Activated CD4-positive, alpha-beta memory T cell treated with anti-CD3 and anti-CD28 coated beads, Interleukin-2, amount 10 ng/mL, durations not matched to agents 7 days and 5 days (primary cell): ENCODE results near the gene GPX2. TPM values are rescaled to one million over a fixed set of nuclear protein-coding genes. Genes with fewer than 3 reads are reported as not detected.

Source experiments
- CTCF ChIA-PET: fragments of 350-600 bp; sonication (Branson Sonifier 250); formaldehyde crosslinking; loops from one replicate; lab custom pipeline; 2021; ENCODE audit warnings: antibody characterized with exemption, inconsistent platforms; lab: Charles Lee
- POLR2A ChIA-PET: fragments of 350-600 bp; sonication (Branson Sonifier 250); formaldehyde crosslinking; loops from one replicate; lab custom pipeline; 2021; ENCODE audit warnings: antibody characterized with exemption; lab: Charles Lee
- DNase-seq: peaks from one replicate; pipeline ENCODE4 v3.0.0-alpha.2; 2020
- H3K27ac Mint-ChIP-seq: one replicate; pipeline ENCODE4 v1.8.0; 2021; ENCODE audit warnings: mild to moderate bottlenecking, mixed read lengths
- H3K27me3 Mint-ChIP-seq: one replicate; pipeline ENCODE4 v1.8.0; 2021; ENCODE audit warnings: mixed read lengths
- H3K36me3 Mint-ChIP-seq: one replicate; pipeline ENCODE4 v1.8.0; 2021; ENCODE audit warnings: low read depth, mixed read lengths
- H3K4me1 Mint-ChIP-seq: one replicate; pipeline ENCODE4 v1.8.0; 2021; ENCODE audit warnings: mixed read lengths
- H3K4me3 Mint-ChIP-seq: one replicate; pipeline ENCODE4 v1.8.0; 2021; ENCODE audit warnings: mild to moderate bottlenecking, mixed read lengths
- H3K9me3 Mint-ChIP-seq: one replicate; pipeline ENCODE4 v1.8.0; 2021; ENCODE audit warnings: mixed read lengths
- total RNA-seq, 2 experiments: library from RNA; stranded (reverse); gene quantifications; one replicate each; pipeline ENCODE4 v1.2.3, GENCODE V29; 2021

Gene GPX2
- total RNA-seq, 2 experiments from 2014 or later, result not detected

DNA sequence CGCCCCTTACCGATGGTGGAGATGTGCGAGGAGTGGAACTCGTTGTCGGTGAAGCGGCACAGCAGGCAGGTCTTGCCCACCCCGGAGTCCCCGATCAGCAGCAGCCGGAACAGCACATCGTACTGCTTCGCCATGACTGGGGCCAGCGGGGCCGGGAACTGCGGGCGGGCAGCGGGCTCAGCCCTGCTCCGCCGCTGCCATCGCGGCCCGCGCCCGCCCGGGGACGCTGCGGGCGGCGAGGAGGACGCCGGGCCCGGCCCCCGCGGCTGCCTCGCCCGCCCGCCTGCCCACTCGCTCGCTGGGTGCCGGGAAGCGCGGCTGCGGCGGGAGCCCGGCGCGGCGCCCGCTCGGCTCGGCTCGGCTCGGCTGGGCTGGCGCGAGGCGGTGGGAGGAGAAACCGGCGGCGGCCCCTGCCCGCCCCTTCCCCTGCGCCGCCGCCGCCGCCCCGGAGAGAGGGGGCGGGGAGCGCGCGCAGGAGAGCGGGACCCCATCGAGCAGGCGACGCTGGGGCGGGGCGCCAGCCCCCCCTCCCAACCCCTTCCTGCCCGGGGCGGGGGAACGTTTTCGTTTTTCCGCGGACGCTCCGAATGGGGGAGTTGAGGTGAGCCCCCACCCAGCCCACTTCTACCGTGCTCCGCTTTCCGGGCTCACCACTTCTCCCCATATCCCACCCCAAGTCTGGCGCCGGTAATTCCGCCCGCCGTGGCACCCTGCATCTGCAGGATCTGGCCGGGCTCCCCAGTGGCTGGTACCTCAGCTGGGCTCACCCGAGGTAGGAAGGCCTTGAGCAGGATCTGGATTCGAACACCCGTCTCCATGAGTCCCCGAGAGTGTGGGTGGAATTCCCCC, 29.6 kb upstream of the GPX2 start, which contains the start of gene RAB15:
Gene RAB15 (minus strand): TSS at position 394 of the 849 bp plus-strand sequence. CDS start 260 bp downstream, at position 134.
- H3K4me3 Mint-ChIP-seq, result peak within 1 kb of the TSS; percentile 78
- peaks cover 7% of the 10 kb centered on the region for H3K4me1 Mint-ChIP-seq
- no peaks in the 10 kb centered on the region for H3K36me3 Mint-ChIP-seq
- DNase-seq, result peak; percentile 28
- H3K9me3 Mint-ChIP-seq, result no peaks in the 10 kb centered on the region
- CTCF ChIA-PET, result interaction anchor here (0.7 kb wide), 1 partner anchor 483 kb away, joined by 3 read pairs; no protein-coding TSS in a partner anchor
- POLR2A ChIA-PET, result no interaction called here
- no peak within 1 kb of the TSS for H3K27ac Mint-ChIP-seq
- peaks cover 16% of the 10 kb centered on the region for H3K27me3 Mint-ChIP-seq

DNA sequence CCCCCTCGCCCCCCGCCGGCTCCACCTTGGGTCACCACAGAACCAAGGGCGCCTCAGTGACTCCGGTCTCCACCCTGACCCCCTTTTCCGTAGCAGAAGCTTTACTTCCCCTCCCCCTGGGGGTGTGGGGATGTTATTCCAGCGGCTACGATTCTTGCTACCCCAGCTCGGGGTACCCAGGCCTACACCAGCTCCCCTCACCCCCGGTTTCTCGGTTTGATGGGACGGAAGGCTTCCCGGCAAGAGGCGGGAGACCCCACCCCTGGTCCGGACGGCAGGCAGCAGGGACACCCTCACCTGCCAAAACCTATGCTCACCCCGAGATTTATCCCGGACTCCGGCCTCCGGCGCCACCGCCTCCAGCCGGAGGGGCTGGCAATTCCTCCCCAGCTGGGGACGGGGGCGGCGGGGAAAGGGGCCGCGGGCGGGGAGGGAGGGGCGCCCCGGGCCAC, 29.0 kb upstream of the GPX2 start:
- H3K4me3 Mint-ChIP-seq, result peak overlapping the region; percentile 59
- POLR2A ChIA-PET, result interaction anchor here (1.0 kb wide), 1 partner anchor 57 kb away, joined by 4 read pairs; the partner anchor contains the start of gene CHURC1
- no peaks in the 10 kb centered on the region for H3K9me3 Mint-ChIP-seq
- H3K27me3 Mint-ChIP-seq, result peaks cover 13% of the 10 kb centered on the region
- DNase-seq, result no peak
- no peaks in the 10 kb centered on the region for H3K36me3 Mint-ChIP-seq
- CTCF ChIA-PET, result interaction anchor here (0.7 to 1.3 kb wide), 2 partner anchors 148 to 482 kb away, joined by 3 to 5 read pairs; no protein-coding TSS in a partner anchor
- H3K4me1 Mint-ChIP-seq, result peaks cover 7% of the 10 kb centered on the region
- H3K27ac Mint-ChIP-seq, result no peak overlapping the region

DNA sequence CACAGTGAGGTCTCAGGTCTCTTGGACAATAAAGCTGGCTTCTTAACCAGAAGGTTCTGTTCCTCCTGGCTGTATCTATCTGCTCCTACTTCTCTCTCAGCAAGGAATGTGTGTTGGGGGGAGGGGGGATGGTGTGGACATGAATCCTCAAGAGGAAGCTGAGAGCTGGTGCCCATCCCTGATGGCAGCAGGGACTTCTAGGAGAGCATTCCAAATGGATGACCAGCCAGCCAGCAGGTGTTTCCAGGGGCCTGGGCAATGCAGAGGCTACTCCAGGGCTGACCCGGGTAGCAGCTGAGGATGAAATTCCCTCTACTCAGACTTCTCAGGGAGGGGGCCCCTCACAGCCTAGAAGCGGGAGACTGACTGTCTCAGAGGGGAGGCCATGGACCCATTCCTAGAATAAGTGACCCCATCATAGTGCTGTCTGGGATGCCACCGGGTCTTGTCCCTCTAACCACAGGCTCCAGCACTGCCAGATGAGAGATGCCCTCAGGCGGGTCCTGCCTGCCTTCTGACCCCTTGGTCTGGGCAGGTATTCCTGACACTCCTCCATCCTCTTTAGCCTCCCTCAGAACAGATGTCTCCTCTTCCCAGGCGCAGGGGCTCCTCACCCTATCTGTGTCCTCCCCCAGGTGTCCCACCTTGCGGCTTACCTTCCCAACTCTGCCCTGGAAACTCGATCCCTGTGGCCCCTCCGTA, 28.4 kb upstream of the GPX2 start:
- no peak for DNase-seq
- peak overlapping the region; percentile 59 for H3K4me3 Mint-ChIP-seq
- no peaks in the 10 kb centered on the region for H3K9me3 Mint-ChIP-seq
- H3K4me1 Mint-ChIP-seq, result peaks cover 7% of the 10 kb centered on the region
- H3K27ac Mint-ChIP-seq, result no peak overlapping the region
- H3K27me3 Mint-ChIP-seq, result peaks cover 11% of the 10 kb centered on the region
- CTCF ChIA-PET, result interaction anchor here (0.7 to 1.8 kb wide), 4 partner anchors 15 to 482 kb away, joined by 3 to 6 read pairs (median 4); no protein-coding TSS in a partner anchor
- H3K36me3 Mint-ChIP-seq, result no peaks in the 10 kb centered on the region
- POLR2A ChIA-PET, result interaction anchor here (0.9 to 1.3 kb wide), 3 partner anchors 14 to 57 kb away, joined by 3 to 4 read pairs (median 4); partner anchors contain the start of gene CHURC1

DNA sequence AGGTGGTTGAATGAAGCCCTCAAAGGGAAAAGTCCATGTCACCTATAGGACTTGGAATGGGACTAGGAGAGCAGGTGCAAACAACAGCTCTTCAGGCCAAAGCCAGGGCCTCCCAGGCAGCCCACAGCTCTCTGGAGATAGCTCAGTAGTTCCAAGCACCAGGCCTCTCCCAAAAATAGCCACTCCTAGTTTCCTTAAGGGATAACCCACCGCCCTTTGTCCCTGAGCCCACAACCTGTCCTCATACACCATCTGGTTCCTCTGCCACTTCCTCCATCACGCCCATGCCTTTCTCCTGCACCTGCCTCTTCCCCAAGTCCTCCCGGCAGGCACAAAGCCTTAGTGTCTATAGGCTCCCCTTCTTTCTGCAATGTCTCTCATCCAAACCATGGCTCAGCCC, 27.5 kb upstream of the GPX2 start:
- Mint-ChIP-seq H3K9me3 (no peaks in the 10 kb centered on the region), H3K36me3 (no peaks in the 10 kb centered on the region)
- POLR2A ChIA-PET, result interaction anchor here (0.9 to 1.3 kb wide), 2 partner anchors 13 to 33 kb away, joined by 3 to 4 read pairs; no protein-coding TSS in a partner anchor

DNA sequence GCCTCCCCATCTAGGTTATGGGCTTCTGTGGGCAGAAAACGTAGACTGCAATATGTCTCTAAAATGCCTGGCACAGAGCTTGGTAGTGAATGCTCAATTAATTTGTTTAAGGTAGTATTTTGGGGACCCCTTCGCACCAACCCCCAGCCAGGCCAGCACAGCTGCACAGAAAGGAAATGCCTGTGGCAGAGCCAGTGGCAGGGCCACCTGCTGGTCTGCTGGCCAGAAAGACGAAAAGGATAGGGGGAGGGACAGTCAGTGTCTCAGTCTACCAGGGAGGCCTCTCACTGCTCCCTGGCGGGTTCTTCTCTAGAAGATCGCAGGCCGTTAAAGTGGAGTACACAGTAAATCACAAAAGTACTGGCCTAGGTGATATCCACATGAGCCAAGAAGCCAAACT, 26.1 kb upstream of the GPX2 start:
- Mint-ChIP-seq H3K36me3 (no peaks in the 10 kb centered on the region), H3K9me3 (no peaks in the 10 kb centered on the region), H3K4me3 (no peak overlapping the region), H3K27me3 (peaks cover 10% of the 10 kb centered on the region), H3K4me1 (peaks cover 7% of the 10 kb centered on the region), H3K27ac (no peak overlapping the region)
- ChIA-PET POLR2A (no interaction called here), CTCF (no interaction called here)
- DNase-seq, result no peak

More for the DNA sequence above, 27.5 kb upstream of the GPX2 start:
- DNase-seq, result no peak
- peaks cover 10% of the 10 kb centered on the region for H3K27me3 Mint-ChIP-seq
- CTCF ChIA-PET, result interaction anchor here (0.9 to 1.8 kb wide), 3 partner anchors 11 to 147 kb away, joined by 5 to 6 read pairs (median 5); no protein-coding TSS in a partner anchor
- H3K4me3 Mint-ChIP-seq, result no peak overlapping the region
- no peak overlapping the region for H3K27ac Mint-ChIP-seq
- peaks cover 7% of the 10 kb centered on the region for H3K4me1 Mint-ChIP-seq

DNA sequence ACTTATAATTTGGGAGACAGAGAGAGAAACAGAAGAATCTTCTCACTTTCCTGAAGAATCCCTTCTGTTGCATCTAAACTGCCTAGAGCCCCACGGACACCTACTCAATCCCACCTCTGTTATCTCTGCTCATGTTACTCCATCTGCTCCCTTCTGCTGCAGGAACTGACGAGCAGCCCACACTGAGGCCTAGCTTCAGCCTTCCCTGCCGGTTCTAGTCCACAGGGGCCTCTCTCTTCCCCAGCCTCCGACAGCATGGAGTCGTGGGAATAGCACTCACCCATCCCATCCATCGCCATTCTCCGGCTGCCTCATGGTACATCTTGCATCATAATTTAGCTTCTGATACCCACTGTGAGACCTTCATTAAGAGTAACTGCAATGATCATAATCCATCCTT, 25.6 kb upstream of the GPX2 start:
- Mint-ChIP-seq H3K4me3 (no peak overlapping the region), H3K27me3 (peaks cover 10% of the 10 kb centered on the region), H3K9me3 (no peaks in the 10 kb centered on the region), H3K4me1 (peaks cover 7% of the 10 kb centered on the region), H3K36me3 (no peaks in the 10 kb centered on the region), H3K27ac (no peak overlapping the region)
- ChIA-PET CTCF (no interaction called here), POLR2A (no interaction called here)
- DNase-seq, result no peak

DNA sequence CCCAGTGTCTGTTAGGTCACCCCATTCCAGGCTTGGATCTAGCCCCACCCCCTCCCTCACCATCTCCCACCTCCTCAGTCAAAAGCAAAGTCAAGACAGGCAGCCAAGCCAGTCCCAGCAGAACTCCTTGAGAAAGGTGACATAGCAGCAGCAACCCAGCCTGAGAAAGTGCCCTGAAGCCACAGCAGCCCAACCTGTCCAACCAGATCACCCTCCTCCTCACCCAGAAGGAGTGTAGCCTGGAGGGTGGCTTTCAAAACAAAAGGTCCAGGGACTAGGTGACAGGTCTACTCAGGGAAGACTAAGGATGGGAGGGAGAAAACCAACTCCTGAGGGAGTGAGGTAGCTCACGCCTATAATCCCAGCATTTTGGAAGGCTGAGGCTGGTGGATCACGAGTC, 24.4 kb upstream of the GPX2 start:
- peaks cover 4% of the 10 kb centered on the region for H3K27me3 Mint-ChIP-seq
- DNase-seq, result no peak
- ChIA-PET CTCF (no interaction called here), POLR2A (interaction anchor here (0.6 kb wide), 1 partner anchor 457 kb away, joined by 3 read pairs; no protein-coding TSS in a partner anchor)
- H3K9me3 Mint-ChIP-seq, result no peaks in the 10 kb centered on the region
- no peak overlapping the region for H3K4me3 Mint-ChIP-seq
- no peaks in the 10 kb centered on the region for H3K36me3 Mint-ChIP-seq
- no peak overlapping the region for H3K27ac Mint-ChIP-seq
- peaks cover 4% of the 10 kb centered on the region for H3K4me1 Mint-ChIP-seq

DNA sequence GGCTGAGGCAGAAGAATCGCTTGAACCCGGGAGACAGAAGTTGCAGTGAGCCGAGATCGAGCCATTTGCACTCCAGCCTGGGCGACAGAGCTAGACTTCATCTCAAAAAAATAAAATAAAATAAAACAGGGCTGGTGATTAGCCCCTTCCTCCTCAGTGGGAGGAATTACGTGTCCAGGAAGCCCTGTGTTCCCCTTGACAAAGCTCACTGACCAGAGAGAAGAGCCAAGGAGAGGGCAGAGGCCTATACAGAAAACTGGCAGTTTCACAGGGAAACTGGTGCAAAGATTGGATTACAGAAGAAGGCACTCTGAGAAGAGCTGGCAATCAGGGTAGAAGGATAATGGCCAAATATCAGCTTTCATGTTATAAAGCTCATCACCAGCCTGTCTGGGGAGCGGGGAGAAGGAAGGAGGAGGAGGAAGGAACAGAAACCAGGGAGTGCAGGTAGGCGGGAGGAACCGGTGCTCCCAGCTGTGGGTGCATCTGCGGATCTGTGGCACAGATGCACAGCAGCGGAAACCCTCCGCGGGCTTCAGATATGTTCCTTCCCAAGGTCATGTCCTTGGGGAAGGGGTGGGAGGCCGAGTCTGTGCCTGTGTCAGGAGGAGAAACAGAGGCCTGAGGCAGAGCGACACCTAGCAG, 22.9 kb upstream of the GPX2 start:
- no peaks in the 10 kb centered on the region for H3K9me3 Mint-ChIP-seq
- no peak overlapping the region for H3K4me3 Mint-ChIP-seq
- ChIA-PET POLR2A (no interaction called here), CTCF (interaction anchor here (0.8 to 1.7 kb wide), 2 partner anchors 12 to 74 kb away, joined by 3 to 5 read pairs; no protein-coding TSS in a partner anchor)
- no peak overlapping the region for H3K27ac Mint-ChIP-seq
- no peak for DNase-seq
- H3K27me3 Mint-ChIP-seq, result no peaks in the 10 kb centered on the region
- no peaks in the 10 kb centered on the region for H3K4me1 Mint-ChIP-seq
- H3K36me3 Mint-ChIP-seq, result no peaks in the 10 kb centered on the region

DNA sequence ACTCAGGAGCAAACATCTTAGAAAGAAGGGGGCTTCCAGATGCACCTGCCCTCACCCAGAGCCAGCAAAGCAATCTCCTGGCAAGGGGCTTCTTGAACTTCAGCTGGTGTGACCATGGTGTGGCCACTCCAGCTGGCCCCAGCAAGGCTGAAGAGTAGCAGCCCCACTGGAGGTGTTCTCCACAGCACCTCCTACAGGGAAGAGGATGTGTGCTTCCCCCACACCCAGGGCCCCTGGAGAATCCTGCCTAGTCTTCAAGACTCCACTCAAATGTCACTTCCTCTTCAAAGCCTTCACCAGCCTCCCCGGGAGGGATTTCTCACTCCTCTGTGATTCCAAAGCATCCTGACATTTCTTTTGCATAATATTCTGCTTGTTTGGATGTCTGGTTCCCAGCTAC, 21.1 kb upstream of the GPX2 start:
- Mint-ChIP-seq H3K4me1 (no peaks in the 10 kb centered on the region), H3K36me3 (no peaks in the 10 kb centered on the region), H3K27ac (no peak overlapping the region), H3K4me3 (no peak overlapping the region), H3K27me3 (no peaks in the 10 kb centered on the region), H3K9me3 (no peaks in the 10 kb centered on the region)
- ChIA-PET POLR2A (no interaction called here), CTCF (no interaction called here)
- DNase-seq, result no peak

DNA sequence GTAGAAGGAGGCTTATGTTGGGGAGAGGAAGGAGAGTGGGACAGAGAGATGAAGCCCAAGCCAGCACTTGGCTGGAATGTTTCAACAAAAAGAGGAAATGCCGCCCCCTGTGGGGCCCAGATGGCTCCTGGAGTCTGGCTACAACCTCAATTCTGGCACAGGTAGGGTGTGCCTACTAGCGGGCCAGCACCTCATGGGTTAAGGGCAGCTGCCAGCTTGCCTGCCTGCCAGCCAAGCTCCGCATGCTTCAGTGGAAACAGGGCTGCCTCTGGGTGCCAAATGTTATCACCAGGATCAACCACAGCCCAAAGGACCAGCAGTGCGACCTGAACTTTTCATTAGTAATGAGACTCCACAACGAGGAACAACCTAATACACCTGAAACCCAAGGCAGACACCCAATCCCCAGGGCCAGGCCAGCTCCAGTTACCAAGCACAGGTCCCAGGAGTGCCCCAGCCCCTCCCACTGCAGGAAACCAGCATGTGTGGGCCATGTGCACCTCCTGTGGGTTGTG, 18.3 kb upstream of the GPX2 start:
- POLR2A ChIA-PET, result no interaction called here
- no peak overlapping the region for H3K27ac Mint-ChIP-seq
- no peaks in the 10 kb centered on the region for H3K27me3 Mint-ChIP-seq
- no peaks in the 10 kb centered on the region for H3K36me3 Mint-ChIP-seq
- H3K4me1 Mint-ChIP-seq, result no peaks in the 10 kb centered on the region
- no peaks in the 10 kb centered on the region for H3K9me3 Mint-ChIP-seq
- no peak for DNase-seq
- no peak overlapping the region for H3K4me3 Mint-ChIP-seq
- CTCF ChIA-PET, result no interaction called here

DNA sequence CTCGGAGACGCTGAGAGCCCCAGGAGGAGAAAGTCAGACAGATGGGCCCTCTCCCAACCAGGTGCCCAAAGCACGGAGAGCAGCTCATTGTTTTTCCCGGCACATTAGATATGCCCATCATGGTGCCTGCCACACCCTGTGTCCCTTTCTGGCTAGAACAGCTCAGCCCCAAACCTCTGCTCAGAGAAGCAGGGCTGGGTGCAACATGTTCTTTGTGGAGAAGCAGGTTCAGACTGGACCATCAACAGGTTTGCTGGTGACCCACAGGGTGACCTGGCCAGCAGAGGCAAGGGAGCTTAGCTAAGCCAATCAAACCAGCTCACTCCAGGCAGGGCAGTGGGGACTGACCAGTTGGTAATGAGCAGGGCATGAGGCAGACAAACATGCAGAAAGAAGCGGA, 16.2 kb upstream of the GPX2 start:
- no peaks in the 10 kb centered on the region for H3K4me1 Mint-ChIP-seq
- no peaks in the 10 kb centered on the region for H3K9me3 Mint-ChIP-seq
- ChIA-PET POLR2A (no interaction called here), CTCF (interaction anchor here (0.8 to 1.5 kb wide), 3 partner anchors 10 to 54 kb away, joined by 3 to 5 read pairs (median 4); no protein-coding TSS in a partner anchor)
- no peak for DNase-seq
- no peak overlapping the region for H3K4me3 Mint-ChIP-seq
- H3K36me3 Mint-ChIP-seq, result no peaks in the 10 kb centered on the region
- no peaks in the 10 kb centered on the region for H3K27me3 Mint-ChIP-seq
- no peak overlapping the region for H3K27ac Mint-ChIP-seq

DNA sequence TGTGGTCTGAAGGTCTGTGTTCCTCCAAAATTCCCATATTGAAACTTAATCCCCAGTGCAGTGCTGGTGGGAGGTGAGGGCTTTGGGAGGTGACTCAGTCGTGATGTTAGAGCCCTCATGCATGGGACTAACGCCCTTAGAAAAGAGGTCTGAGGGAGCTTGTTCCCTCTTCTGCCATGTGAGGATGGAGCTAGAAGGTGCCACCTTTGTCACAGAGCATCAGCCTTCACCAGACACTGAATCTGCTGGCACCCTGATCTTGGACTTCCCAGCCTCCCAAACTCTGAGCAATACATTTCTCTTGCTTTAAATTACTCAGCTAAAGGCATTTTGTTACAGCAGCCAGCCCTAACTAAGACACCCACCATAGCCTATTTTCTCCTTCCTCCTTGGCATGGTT, 15.7 kb upstream of the GPX2 start:
- Mint-ChIP-seq H3K9me3 (no peaks in the 10 kb centered on the region), H3K4me3 (no peak overlapping the region), H3K36me3 (no peaks in the 10 kb centered on the region), H3K4me1 (no peaks in the 10 kb centered on the region), H3K27ac (no peak overlapping the region), H3K27me3 (no peaks in the 10 kb centered on the region)
- CTCF ChIA-PET, result interaction anchor here (0.8 to 1.3 kb wide), 2 partner anchors 10 to 54 kb away, joined by 3 to 4 read pairs; no protein-coding TSS in a partner anchor
- POLR2A ChIA-PET, result no interaction called here
- DNase-seq, result no peak
